Bone marrow (tissue), 2 donors: ENCODE measurements around the gene AMN1.

Experiments used
- DNase-seq, 2 donors: peaks; one replicate each; lab custom pipeline; 2025; lab: John Stamatoyannopoulos, UW

The AMN1 gene

DNA sequence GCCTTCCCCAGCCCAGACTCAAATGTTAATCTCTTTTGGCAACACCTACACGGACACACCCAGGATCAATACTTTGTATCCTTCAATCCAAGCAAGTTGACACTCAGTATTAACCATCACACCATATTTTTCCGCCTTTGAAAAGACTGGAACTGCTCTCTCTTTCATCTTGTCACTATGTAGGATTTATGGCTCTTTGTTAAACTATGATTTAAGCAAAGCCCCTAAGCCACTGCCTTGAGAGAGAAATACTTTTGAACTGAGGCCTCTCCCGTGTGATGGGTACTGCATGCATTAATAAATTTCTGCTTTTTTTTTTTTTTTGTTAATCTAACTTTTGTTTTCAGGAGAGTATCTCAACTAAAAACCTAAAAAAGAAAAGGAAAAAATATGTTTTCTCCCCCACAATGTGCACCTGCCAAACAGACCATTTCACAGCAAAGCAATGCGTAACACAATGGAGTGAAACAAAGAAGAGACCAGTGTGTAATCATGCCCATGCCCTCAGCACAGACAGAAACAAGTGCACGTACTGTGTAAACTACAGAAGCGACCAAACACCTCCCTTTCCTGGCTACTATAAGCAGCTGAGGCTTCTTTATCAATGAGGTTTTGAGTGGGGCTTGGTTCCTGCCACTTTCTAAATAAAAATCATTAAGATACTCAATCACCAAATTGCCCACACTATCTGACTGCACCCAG is 97.6 kb downstream of the AMN1 start:
- no peak for DNase-seq

DNA sequence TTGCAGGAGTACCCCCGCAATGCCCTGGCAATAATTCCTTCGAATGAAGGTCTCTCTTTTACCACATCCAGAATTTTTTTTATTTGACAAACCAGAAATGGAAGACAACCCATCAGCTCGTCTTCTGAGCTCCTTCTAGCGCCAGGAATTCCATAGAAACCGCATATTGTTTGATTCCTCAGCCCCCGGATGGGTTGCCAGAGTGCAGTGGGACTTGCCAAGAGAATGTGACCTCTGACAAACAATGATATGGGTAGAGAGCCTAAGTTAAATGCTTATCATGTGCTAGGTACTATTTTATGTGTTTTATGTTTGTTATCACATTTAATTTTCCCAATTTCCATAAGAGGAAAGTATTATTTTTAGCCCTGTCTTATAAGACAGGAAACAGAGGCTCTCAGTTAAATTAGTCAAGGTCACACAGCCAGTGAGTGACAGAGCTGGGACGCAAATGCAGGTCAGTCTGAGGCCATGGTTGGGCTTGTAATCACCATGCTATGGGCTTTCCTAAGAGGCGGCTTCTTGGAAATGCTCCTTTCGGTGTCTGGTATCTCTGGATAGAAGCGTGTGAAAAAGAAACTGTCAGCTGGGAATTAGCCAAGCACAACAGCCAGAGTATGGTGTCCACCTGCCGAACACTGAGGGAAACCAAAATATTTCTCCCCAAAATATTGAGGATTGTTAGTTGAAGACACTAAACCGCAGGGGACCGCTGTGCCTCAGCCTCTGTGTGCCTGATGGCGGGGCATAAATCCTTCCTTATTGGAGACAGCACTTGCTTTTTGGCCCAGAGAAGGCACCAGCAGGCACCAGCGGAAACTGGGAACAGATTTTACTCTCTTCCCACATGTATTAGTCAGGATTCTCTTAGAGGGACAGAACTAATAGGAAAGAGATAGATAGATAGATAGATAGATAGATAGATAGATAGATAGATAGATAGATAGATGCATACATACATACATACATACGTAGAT is 98.8 kb downstream of the AMN1 start:
- no peak for DNase-seq

DNA sequence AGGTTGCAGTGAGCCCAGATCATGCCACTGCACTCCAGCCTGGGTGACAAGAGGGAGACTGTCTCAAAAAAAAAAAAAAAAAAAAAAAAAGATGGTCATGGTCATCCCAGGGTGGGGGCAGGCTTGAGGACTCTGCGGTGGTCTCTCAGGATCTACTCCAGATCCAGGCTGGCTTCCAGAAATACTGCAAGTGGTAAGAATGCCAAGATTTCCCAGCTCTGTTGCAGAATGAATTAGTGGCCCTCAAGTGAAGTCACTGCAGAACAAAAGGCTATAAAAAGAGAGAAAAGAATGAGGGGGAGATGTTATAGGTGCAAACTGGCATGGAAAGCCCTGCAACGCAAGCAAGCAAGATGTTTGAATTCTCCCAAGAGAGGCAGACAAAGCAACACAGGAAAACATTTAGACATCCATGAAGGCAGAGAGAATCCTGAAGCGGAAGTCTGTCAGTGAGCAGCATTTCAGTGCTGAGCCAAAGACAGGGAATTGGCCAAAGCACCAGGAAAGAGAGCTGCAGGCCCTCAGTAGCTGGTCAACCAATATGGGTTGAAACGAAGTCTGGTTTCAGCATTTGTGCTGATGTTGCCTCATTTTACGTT is 101.3 kb downstream of the AMN1 start:
- no peak for DNase-seq

DNA sequence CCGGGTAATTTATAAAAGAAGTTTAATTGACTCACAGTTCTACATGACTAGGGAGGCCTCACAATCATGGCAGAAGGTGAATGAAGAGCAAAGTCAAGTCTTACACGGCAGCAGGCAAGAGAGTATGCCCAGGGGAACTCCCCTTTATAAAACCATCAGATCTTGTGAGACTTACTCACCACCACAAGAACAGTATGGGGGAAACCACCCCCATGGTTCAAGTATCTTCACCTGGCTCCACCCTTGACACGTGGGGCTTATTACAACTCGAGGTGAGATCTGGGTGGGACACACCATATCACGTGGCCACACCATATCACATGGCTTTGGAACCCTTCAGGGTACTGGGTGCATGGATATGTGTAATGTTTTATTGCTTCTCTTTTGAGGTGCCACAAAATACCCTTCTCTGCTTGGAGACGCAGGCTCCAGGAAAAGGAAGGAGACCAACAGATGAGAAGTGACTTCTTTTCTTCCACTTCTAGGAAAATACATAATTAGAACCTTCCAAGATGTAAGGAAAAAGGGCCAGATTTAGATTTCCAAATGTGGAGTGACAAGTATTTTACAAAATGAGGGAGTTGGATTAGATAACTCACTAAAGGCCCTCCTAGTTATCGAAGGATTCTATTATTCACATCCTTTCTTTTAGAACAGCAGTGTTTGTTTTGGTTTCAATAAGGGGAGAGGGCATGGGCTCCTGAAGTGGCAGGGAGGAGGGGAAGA is 102.4 kb downstream of the AMN1 start:
- DNase-seq = no peak

DNA sequence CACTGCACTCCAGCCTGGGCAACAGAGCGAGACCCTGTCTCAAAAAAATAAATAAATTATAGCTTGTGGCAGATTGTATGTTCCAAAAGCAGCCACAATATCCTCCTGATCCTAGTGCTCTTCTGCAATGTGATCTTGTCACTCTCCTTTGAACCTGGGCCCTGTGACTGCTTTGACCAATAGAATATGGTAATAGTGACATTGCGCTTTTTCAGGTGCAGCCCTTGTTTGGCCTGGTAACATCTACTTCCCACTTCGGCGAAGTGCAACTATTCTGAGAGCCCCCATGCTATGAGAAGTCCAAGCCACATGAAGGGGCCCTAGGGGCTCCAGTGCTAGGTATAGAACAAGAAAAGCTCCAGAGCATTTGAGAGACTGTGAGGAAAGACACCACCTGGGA is 106.8 kb downstream of the AMN1 start:
- no peak for DNase-seq
